SH-SY5Y (cell line): ENCODE results near the gene DUT.

Experiments
- GATA2 ChIP-seq: IDR thresholded peaks from 2 replicates; pipeline ENCODE4 v1.6.1; 2011; ENCODE audit warnings: mild to moderate bottlenecking, low read depth, low read length
- GATA3 ChIP-seq: IDR thresholded peaks from 2 replicates; pipeline ENCODE4 v1.6.1; 2011; ENCODE audit warnings: low read depth, mild to moderate bottlenecking, low read length, moderate library complexity

DNA sequence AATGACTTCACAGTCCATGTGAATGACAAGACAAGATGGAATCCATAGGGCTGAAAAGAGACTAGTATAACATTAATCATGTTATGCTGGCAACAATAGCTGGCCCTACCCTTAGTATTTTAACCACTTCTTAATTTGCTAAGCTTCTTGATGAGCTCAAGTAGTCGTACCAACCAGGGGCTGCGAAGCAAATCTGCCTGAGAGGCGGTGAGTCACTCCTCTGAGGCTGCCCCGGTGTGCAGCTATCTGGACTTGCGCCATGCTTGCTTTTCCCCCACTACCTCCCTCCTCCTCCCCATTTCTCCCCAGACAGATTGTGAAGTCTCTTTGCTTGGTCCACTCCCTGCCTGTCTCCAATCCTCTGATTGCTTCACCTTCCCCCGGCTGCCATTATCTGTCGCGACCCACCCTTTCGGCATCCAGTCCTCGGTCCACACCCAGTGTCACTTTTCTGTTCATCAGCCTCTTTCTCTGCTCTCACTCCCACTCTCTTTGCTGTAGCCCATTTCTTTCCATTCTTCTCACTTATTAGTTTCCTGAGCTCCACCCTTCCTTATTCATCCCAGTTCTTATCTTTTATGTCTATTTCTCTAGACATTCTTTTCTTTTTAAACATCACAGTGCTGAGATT is 42.7 kb downstream of the DUT start:
- TF ChIP-seq GATA2 (no peak), GATA3 (no peak)
